ENCODE data around the gene TMEM132D.

The TMEM132D gene

DNA sequence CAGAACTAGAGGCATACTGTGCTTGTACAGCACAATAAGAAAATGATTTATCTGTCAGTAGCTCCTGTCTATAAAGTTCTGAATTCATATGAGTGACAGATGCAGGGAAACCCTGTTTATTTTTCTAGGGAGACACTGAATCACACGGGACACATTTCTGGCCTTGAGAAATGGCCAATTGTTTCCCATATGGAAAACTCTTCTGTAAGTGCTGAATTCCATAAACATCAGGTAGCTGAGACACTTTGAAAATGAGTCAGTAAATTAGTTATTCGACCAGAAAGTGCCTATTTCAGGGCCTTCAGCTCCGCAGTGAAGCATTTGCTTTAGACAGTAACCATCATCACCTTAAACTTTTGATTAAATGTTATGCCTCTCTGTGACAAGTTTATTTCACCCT, 184.4 kb downstream of the TMEM132D start:
- DNase-seq: no peak

DNA sequence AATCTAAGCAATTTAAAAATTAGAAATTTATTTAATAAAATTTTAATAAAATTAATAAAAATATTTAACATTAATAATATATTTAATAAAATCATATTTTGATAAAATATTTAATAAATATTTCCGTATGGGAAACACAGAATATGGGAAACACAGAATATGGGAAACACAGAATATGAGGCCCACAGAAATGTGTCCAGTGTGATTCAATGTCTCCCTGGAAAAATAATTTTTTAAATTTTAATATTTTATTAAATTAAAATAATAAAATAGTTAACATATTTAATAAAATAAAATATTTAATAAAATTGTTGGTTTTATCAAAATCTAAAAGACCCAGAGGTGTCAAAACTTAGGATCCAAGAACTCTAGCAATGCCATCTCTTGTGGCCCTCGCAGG, 186.4 kb downstream of the TMEM132D start:
- DNase-seq: no peak

DNA sequence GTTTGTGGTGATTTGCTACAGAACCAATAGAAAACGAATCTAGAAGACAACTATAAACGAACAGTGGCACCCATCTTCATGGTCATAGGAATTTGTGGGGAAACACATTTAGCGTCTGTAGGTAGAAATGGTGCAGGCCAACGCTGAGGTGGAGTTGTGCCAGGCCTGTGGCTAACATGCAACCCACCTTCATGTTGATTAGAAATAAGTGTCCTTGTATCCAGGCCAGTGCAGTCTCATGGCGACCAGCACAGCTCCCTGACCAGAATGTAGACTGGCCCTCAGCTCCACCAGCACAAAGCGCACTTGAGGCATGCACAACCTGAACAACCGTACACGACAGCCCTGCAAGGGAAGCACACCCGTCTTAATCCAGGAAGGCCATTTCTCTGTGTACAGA, 187.0 kb downstream of the TMEM132D start:
- DNase-seq: no peak

DNA sequence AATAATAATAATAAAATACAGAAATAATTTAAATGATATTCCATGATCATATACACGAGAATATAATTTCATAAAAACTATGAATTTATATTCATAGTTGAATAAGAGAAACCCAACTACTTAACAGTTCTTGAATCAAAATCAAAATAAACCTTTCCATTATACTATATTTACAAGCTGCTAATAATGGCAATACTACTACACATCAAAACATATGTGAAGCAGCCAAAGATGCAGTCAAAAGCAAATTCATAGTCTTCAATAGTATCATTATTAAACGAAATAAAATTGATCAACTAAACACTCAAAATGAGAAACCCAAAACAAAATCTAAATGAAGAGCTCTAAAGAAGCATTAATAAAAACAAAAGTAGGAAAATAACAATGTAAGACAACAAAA, 197.1 kb downstream of the TMEM132D start:
- DNase-seq: no peak

DNA sequence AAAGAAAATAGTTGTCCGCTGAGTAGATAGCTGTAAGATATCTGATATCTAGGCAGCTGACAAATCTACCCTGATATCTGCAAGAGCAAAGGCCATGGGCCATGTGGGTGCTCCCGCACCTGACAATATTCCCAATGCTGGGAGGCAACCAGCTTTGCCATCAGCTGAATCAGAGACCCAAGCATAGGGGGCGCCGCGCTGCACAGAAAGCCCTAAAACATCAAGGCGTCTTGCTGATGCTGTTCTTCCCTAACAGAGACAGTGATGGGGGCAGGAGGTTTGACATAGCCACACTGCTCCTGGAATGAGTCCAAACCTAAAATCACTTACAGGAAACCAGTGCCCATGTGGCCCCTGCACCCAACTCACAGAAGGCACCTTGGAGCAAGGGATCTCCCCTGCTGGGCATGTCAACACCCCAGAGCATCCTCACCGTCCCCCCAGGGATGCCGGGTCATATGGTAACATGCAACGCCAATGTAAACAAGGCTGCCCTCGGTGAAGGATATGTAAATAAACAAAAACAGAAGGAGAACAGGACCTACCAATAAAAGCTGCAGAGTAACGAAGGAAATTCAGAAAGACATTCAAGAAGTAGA, 199.5 kb downstream of the TMEM132D start:
- no peak for DNase-seq

DNA sequence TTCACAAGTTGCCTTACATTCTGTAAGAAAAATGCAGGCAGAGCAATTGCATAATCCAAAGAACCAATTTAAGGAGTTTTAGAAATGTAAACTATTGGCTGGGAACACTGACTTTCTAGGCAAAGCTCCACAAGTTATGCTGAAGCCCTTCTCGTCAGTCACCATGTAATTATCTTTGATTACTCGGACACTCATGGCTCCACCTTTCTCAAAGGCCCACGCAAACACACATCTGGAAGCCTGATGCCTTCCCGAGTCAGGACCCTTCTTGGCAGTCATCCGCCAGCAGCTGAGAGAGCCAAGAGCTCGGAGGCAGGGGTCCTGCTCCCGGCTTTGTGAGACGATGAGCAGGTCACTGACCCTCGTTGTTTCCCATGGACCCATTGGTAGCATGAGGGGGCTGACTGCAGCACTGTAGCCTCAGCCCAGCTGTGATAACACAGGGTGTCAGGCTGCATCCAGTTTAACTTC, 202.2 kb downstream of the TMEM132D start:
- DNase-seq: no peak

DNA sequence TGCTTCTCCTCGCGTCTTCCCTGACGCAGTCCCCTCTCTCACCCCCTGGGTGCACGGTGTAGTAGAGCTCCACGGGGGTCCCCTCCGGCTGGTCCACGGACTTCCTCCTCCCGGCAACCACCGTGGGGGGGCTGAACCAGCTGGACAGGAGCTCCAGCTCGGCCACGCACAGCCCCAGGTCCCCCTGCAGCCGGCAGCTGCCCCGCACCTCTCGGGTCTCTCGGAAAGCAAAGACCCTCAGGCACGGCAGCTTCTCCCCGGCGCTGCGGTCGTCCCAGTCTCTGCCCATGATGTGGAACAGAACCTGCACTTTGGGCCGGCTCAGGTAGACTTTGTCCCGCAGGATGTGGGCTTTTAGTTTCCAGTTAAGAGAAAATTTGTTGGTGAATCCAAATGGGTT, 203.8 kb downstream of the TMEM132D start:
- no peak for DNase-seq

DNA sequence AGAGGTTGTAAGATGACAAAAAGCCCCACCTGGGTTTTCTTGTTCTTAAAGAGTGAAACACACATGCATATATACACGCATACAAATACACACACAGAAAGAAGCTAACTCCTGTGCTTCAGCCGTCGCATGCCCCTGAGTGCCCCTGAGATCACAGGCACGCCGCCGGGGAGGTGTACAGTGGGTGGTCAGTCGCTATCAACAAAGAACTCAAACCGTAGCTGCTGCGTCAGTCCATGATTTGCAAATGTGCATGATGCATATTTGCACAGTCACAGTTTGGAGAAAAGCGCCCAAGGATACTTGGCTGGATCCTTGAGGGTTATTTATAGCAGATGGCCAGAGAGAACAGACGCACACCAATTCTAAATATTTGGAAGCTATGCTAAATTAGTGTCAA, 206.9 kb downstream of the TMEM132D start:
- DNase-seq: no peak

DNA sequence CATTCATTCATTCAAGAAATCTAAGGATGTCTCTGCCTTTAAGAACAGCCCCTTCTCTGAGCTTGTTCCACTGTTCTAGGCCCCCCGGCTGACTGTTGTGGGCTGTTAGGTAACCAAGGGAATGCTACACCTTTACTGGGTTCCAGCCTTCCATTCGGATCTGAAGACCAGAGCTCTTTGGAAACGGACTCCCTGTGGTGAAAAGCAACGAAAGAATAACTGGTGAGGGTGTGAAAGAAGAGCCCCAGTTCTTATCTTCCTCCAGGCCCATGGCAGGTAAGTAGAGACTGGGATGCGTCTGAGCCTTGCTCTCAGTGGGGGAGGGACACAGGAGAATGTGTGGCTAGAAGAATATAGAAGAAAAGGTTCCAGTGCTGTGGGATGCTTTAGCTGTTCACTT, 207.4 kb downstream of the TMEM132D start:
- DNase-seq: no peak

DNA sequence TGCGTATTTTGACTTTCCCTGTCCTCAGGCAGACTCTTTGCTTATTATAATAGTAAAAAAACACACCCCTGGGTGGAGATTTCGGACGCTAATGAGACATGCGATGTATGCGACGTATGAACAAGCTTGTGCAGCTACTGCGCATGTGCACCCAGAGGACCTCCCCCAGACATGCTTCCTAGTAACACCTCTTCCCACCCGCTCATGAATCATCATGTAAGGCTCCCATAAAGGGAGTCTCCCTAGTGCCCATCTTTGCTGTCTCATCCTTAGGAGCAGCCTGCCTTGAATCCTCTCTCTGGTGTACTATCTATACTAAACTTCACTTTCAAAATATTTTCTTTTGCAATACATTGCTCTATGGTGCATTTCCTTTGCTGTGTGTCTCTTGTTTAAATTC, 210.1 kb downstream of the TMEM132D start:
- DNase-seq: no peak

DNA sequence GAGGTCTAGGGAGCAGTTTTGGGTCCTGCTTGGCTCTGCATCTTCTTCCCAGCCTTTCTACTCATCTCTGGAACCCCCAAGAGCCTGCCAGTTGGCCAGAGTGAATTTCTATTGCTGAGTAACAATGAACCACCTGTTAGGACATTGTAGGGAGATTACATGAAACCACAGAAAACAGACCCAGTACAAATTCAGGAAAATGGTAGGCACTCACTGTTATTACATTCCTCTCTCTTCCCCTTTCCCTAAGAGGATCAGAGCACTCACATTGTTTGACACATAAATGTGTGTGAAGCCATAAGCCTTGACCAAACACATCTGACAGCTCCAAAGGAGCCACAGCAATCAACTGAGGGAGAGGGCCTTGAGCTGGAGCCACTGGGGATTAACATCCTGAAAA, 216.1 kb downstream of the TMEM132D start:
- no peak for DNase-seq

DNA sequence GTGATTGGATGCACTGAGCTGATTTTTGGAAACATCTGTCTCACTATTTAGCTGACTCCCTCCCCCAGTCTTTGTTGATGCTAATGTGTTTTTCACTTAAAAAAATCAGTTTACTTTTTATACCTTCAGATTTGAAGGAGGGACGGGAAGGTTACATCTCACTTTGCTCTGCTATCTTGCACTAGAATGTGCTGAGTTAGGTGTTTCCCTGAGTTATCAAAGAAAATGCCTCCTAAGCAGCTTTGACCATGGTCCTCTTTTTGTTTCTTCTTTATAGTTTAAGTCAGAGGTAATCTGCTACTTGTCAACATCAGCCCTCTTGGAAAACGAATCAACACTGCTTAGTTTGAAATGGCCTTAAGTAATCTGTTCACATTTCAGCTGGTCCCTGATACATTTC, 222.0 kb downstream of the TMEM132D start:
- no peak for DNase-seq

DNA sequence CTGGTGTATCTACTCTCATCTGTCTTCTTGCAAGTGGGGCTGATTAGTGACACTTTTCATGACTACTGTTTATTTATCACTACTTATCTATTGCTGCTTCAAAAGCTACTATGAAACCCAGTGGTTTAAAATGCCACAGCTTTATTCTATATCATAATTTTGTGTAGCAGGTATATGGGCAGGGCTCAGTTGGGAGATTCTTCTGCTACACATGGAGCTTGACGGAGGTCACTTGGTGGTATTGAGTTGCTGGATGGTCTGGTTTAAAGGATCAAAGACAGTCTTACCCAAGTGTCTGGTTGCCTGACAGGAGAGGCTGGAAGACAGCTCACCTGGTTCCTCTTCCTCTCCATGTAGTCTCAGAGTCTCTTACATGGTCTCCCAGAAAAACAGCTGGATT, 222.7 kb downstream of the TMEM132D start:
- no peak for DNase-seq

DNA sequence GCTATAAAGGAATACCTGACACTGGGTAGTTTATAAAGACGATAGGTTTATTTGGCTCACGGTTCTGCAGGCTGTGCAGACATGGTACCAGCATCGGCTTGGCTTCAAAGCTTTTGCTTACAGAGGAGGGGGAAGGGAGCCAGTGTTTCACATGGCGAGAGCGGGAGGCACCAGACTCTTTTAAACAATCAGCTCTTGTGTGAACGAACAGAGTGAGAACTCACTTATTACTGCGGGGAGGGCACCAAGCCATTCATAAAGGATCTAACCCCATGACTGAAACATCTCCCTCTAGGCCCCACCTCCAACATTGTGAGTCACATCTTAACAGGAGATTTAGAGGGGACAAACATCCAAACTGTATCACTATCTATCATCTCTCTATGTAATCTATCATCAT, 227.4 kb downstream of the TMEM132D start:
- no peak for DNase-seq

DNA sequence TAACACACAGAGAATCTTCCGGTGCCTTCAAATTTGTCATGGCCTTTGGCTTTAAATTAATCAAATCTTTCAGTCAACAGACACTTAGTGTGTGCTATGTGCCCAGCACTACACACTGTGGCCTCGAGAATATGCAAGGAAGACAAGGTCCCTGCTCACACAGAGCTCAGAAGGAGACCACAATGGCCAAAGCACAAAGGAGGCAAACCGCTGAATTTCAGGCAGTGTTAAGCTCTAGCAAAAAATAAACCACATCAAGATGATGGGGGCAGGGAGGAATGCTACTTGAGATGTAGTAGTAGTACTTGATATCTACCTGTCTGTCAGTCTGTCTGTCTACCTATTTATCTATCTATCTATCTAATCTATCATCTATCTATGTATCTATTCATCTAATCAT, 227.9 kb downstream of the TMEM132D start:
- no peak for DNase-seq

DNA sequence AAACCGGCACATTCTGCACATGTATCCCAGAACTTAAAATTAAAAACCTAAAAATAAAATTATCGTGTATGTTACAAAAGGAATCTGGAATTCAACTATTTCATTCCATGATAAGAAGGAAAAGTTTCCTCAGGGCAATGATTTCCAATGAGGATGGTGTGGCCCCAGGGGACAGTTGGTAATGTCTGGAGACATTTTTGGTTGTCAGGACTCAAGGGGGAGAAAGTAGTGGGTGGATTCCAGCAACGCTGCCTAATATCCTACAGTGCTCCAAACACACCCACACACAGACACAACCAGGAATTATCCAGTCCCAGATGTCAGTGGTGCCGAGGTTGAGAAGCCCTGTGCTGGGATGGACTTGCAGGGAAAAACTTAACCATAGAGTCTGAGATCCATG, 228.3 kb downstream of the TMEM132D start:
- no peak for DNase-seq

DNA sequence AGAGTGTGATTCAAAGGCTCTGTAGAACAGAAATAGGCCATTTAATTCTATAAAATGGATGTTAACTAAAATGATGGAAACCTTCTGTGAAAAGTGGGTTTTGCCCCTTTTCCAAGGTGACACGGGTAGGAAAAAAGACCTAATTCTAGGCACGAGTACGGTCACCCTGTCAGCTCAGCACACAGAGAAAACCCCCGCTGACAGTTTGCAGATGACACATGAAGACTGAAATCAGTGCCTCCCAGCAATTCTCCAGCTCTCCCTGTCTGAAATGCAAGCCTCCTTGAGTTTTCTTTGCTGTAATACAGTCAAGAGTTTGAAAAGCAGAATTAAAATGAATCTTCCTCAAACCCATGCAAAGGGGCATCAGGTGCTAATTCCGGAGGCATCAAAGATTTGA, 230.0 kb downstream of the TMEM132D start:
- DNase-seq: no peak

DNA sequence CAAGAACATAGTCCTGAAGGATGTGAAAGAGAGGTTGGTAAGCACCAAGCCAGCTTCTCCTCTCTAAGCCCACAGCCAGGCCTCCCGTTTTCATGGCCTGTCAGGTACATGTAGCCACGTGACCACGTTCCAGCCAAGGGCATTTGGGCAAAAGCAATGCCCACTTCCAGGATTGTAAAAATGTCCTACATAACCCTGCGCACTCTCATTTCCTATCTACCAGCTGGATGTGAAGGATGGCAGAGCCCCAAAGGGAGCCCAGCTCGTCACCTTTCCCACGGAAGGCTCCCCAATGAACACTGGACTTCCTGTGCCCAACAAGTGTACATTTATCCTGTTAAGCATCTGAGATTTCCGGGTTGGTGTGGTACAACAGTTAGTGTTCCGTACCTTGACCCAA, 231.7 kb downstream of the TMEM132D start:
- DNase-seq: no peak

DNA sequence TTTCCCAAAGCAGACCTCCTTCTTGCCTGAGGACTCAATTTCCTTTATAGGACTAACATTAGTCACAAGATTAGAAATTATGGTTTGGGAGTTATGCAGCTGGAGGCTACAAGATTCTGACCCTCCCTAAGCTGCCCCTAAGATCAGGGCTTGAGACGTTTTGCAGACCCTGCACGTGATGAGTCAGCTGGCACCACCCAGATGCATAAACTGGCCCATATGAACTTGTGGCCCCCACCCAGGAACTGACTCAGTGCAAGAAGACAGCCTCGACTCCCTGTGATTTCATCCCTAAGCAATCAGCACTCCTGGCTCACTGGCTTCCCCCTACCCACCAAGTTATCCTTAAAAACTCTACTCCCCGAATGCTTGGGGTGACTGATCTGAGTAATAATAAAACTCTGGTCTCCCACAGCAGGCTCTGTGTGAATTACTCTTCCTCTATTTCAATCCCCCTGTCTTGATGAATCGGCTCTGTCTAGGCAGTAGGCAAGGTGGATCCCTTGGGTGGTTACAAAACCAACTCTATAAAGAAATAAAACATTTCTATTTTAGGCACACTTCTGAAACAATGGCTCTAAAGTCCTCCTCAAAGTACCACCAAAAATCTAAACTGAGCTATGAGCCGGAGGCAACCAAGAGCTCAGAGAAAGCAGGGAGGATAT, 233.4 kb downstream of the TMEM132D start:
- DNase-seq: no peak

DNA sequence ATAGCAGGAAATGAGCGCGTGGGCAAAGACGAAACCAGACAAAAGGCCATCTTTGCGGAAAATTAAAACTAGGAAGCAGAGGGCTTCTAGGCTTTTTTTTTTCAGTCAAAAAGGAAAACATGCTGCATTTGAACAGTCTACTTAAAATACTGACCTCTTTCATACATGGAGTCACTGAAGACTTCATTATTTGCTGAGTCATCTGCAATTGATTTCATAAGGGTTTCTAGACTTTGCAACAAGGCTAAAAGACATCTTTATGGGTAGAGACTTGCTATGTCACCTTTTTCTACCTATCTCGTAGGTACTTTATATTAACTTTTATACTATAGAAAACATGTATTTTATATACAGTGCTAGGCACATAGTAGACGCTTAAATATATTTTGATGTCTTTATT, 238.4 kb downstream of the TMEM132D start:
- DNase-seq: no peak

DNA sequence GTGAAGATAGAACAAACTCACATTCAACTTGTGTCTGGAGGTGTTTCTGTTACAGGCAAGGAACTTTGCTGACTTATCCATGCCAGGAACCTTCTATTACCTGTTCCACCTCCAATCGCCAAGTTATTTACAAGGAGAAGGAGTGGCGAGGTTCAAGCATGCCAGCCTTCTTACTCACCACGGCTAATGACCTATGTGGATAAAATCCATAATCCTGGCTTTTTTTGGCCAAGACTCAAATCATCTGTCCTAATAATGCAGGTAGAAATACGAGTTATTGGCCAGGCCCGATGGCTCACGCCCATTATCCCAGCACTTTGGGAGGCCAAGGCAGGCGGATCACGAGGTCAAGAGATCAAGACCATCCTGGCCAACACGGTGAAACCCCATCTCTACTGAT, 241.6 kb downstream of the TMEM132D start:
- no peak for DNase-seq

DNA sequence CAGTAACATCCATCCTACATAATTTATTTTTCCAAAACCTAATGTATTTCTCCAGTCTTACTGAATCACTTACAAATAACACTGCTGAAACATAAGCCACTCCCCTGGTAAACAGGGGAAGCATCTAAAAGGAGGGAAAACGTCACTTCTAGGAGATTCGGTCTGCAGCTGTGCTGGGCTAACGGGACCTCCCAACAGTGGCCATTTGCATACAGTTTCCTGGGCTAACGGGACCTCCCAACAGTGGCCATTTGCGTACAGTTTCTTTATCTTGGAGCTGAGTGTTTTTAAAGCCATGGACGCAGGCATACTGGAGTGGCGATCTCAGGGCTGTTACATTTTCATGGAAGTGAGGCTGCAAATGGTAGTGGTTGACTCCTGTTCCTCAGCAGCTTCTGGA, 242.9 kb downstream of the TMEM132D start:
- no peak for DNase-seq

DNA sequence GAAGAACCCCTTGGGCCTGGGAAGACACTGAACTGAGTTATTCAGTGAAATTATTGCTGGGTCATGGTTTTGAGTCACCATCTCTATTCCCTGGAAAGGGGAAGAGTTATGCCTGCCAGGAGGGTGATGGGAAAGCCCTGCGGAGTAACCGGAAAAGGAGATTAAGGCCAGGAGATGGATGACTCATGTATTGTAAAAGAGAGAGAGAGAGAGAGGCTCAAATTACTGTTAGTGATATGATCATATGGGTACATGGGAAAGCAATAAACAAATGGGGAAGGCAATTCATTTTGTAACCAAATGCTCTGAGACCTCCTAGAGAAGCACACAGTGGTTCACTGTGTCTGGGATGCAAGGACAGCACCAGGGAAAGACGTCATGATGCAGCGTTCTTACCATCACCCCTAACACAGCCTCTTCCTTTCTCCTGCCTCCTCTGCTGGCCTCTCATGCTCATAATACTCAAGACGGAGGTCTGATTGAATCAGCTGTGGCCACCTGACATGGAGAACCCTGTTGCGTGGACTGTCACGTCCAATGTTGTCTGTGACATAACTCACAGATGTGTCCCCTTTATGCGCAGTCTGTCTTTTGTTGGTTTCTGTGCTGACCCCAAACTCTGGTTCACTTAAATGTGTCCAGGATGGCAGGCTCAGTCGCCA, 243.7 kb downstream of the TMEM132D start:
- DNase-seq: no peak

DNA sequence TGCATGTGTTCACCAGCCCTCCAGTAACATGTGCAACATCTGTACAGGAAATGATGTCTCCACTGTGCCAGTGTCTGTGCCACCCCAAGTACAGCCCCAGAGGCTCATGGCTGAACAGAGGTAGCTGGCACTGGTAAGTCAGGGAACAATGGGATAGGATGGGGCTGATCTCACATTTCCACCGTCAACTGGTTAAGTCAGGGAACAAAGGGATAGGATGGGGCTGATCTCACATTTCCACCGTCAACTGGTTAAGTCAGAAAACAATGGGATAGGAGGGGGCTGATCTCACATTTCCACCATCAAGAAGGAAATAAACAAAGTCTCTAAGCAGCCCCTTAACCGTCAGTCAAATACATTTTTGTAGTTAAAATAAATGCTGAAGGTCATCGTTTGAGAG, 246.6 kb downstream of the TMEM132D start:
- no peak for DNase-seq

DNA sequence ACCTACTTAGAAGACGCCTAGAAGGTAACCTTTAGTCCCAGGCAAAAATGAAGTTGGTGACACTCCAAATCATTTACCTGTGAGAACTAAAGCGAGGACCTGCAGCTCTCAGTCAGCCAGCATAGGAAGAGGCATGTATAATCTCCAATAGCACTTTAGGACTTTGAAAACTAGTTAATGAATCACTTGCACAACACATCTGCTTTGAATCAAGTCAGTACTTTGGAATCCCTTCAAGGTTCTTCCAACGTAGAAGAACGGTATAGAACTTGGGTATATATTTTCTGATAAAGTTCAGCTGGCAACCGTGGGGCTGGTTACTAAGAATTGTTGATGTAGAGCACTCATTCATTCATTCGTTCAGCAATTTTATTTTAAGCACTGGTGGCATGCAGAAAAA, 251.9 kb downstream of the TMEM132D start:
- DNase-seq: no peak

Data from SIG-M5 (cell line).